PC-9 (cell line): ENCODE results near the gene TLE3.

Experiments used
- EZH2 ChIP-seq: fragments of 200-600 bp; sonication (generic); IDR thresholded peaks from 2 replicates; pipeline ENCODE4 v1.8.0; 2017; ENCODE audit warnings: antibody characterized with exemption, low read depth
- TF ChIP-seq, protein P1 (sequence below): fragments of 200-600 bp; sonication (generic); conservative IDR thresholded peaks from 2 replicates; pipeline ENCODE4 v1.6.1; 2017; ENCODE audit warnings: mixed run types, antibody characterized with exemption, mild to moderate bottlenecking, moderate library complexity

DNA sequence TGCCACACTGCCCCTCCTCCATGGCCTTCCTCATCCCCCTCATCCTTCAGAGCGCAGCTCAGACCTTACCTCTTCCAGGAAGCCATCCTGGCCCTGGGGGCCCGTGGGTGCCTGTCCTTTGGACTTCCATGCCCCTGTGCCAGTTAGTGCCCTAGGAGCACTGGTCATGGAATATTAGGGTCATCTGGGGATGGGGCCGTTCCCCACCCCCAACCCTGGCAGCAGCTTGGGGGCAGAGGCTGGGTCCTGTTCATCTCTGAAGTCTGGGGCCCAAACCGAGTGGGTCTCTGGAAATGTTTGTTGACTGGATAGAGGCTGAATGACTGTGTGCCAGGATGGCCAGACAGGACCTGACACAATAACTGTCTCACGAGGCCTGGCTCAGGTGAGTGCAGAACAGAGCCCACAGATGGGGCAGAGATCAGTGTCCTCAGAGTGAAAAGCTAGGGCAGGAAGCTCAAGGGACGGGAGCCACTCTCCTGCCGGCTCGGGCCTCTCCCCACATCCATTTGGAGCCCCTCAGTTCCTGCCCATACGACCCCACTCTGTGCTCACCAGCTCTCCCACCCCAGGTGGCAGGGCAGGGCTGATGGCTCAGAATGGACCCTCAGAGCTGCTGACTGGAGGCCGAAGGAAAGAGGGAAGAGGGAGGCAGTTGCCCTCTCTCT lies 62.5 kb downstream of the TLE3 start:
- TF ChIP-seq, protein P1, sequence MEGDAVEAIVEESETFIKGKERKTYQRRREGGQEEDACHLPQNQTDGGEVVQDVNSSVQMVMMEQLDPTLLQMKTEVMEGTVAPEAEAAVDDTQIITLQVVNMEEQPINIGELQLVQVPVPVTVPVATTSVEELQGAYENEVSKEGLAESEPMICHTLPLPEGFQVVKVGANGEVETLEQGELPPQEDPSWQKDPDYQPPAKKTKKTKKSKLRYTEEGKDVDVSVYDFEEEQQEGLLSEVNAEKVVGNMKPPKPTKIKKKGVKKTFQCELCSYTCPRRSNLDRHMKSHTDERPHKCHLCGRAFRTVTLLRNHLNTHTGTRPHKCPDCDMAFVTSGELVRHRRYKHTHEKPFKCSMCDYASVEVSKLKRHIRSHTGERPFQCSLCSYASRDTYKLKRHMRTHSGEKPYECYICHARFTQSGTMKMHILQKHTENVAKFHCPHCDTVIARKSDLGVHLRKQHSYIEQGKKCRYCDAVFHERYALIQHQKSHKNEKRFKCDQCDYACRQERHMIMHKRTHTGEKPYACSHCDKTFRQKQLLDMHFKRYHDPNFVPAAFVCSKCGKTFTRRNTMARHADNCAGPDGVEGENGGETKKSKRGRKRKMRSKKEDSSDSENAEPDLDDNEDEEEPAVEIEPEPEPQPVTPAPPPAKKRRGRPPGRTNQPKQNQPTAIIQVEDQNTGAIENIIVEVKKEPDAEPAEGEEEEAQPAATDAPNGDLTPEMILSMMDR, result no peak
- no peak for TF ChIP-seq EZH2
